H7 (cell line): ENCODE results near the gene MLF2. TPM values are rescaled to one million over a fixed set of nuclear protein-coding genes. Genes with fewer than 3 reads are reported as not detected.

Experiments
- DNase-seq: peaks from one replicate; pipeline ENCODE4 v3.0.0; 2012
- H3K27me3 ChIP-seq: 2 replicates; pipeline ENCODE4 v1.6.0; 2011; ENCODE audit warnings: mild to moderate bottlenecking, low read length; ENCODE audit not compliant: control insufficient read depth, insufficient read depth
- H3K36me3 ChIP-seq: replicated peaks from 2 replicates; pipeline ENCODE4 v1.5.1; 2011; ENCODE audit warnings: low read length; ENCODE audit not compliant: control insufficient read depth, insufficient read depth
- H3K4me3 ChIP-seq: 2 replicates; pipeline ENCODE4 v1.5.1; 2011; ENCODE audit warnings: low read depth, mild to moderate bottlenecking, control low read depth, low read length, moderate library complexity; ENCODE audit not compliant: insufficient read depth
- total RNA-seq: library from RNA; depleted of rRNA; stranded (reverse); fragments of >200 nt; shearing (Covaris generic); gene quantifications from 2 replicates; pipeline ENCODE4 v1.2.3, GENCODE V29; 2014; rRNA removed

Gene MLF2, protein sequence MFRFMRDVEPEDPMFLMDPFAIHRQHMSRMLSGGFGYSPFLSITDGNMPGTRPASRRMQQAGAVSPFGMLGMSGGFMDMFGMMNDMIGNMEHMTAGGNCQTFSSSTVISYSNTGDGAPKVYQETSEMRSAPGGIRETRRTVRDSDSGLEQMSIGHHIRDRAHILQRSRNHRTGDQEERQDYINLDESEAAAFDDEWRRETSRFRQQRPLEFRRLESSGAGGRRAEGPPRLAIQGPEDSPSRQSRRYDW
- total RNA-seq, result 293 and 322 TPM in 2 replicates

GRCh38 chr12:6752921-6753771 is at the start of gene MLF2:
Gene MLF2, minus strand, starts transcription at chr12:6753141. Its CDS starts 807 bp downstream, at chr12:6752334.
- peaks cover 29% of the 10 kb centered on the region for H3K36me3 ChIP-seq
- DNase-seq, result peak; percentile 100
- no peaks in the 10 kb centered on the region for H3K27me3 ChIP-seq
- H3K4me3 ChIP-seq, result peak within 1 kb of the TSS; percentile 99

DNA sequence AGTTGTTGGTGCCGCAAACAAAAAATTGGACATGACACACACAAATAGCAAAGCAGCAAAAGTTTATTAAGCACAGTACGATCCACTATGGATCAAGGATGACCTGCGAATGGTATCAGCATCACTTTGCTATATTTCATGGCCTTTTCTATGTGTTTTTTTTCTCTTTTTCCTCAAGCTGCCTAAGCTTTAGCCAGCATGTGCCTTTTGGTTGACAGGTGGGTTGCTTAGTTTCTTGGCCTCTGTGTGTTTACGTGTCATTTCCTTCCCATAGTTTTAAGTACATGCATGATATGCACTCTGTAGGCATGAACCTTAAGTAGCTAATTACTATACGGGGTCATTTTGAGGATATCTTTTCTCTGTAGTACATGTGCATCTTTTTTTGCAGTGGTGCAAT is 46.2 kb upstream of the MLF2 start:
- no peaks in the 10 kb centered on the region for H3K36me3 ChIP-seq

GRCh38 chr12:6796576-6796975 is 43.6 kb upstream of the MLF2 start:
- no peak for DNase-seq
- H3K36me3 ChIP-seq, result no peaks in the 10 kb centered on the region
- no peaks in the 10 kb centered on the region for H3K27me3 ChIP-seq
- H3K4me3 ChIP-seq, result no peak overlapping the region

More for the DNA sequence above, 46.2 kb upstream of the MLF2 start:
- no peak for DNase-seq
- no peak overlapping the region for H3K4me3 ChIP-seq
- H3K27me3 ChIP-seq, result no peaks in the 10 kb centered on the region

- no peak for DNase-seq
- Histone ChIP-seq H3K4me3 (no peak overlapping the region), H3K27me3 (no peaks in the 10 kb centered on the region; the same call in 1 of the 2 replicates), H3K36me3 (no peaks in the 10 kb centered on the region)
Observed at GRCh38 chr12:6795088-6795487, 42.1 kb upstream of the MLF2 start.

- no peak overlapping the region for H3K4me3 ChIP-seq
- peak; percentile 35 for DNase-seq
- H3K27me3 ChIP-seq, result peaks cover 4% of the 10 kb centered on the region
- no peaks in the 10 kb centered on the region for H3K36me3 ChIP-seq
Observed at GRCh38 chr12:6792522-6793201, 39.7 kb upstream of the MLF2 start.

DNA sequence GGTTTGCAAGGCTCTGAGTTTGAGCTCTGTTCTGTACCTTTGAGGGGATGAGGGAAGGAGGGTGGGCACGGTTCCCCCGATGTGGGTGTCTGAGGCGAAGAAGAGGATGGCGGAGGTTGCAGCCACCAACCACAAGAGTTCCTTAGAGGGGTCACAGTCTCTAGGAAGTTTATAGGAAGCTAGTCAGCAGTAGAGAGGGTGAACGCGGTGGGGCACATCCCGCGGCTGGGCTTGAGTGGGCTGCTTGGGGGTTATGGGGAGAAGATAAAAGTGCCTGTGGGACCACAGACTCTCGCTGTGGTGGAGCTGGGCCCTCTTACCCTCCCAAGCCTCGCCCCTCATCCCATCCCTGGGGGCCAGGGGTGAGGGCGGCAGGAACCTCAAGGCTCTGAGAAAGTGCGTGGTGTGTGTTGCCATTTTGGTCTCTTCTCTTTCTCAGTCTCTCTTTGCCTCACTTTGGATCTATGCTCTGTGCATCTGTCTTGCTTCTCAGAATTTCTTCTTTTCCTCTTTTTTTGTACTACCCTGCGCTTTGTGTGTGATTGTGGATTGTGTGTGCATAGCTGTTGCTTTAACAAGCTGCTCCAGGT is 39.1 kb upstream of the MLF2 start:
- peaks cover 4% of the 10 kb centered on the region for H3K27me3 ChIP-seq
- no peaks in the 10 kb centered on the region for H3K36me3 ChIP-seq
- no peak overlapping the region for H3K4me3 ChIP-seq
- DNase-seq, result peak; percentile 28

DNA sequence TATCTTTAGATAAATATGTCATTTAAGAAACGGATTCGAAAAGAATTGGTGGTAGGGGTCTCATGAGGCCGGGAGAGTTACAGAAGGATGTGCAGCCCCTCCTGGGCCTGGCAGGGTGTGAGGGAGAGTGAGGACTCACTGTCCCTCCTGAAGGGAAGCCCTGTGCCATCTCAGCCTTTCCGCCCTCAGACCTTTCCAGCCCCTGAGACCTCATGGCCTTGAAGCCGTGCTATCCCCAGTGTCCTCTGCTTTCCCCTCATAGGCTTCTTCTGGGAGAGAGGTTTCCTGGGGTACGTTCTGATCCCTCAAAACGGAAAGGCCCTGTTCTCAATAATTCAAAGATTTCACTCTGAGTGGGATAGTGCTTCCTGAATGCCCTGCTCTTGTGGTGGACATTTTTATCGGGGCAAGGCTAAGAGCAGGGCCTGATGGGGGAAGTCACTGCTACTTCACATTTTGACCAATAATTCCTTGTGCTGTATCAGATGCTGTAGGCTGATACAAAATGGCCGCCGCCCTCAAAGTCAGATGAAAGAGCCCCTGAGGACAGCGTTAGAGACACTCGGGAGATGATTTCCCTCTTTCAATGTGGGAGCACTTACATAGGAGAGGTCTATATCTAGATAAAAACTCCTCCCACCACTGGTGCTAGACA is 37.7 kb upstream of the MLF2 start:
- DNase-seq, result no peak
- H3K36me3 ChIP-seq, result no peaks in the 10 kb centered on the region
- H3K4me3 ChIP-seq, result no peak overlapping the region
- H3K27me3 ChIP-seq, result peaks cover 4% of the 10 kb centered on the region

- DNase-seq, result peak; percentile 51
- no peaks in the 10 kb centered on the region for H3K36me3 ChIP-seq
- H3K27me3 ChIP-seq, result peaks cover 4% of the 10 kb centered on the region
- H3K4me3 ChIP-seq, result no peak within 1 kb of the TSS
Observed at GRCh38 chr12:6788972-6789924, 36.3 kb upstream of the MLF2 start, which contains the start of gene CD4. Gene CD4, plus strand, starts transcription at chr12:6789528. Its CDS starts 10,611 bp downstream, at chr12:6800139.

- peaks cover 4% of the 10 kb centered on the region for H3K27me3 ChIP-seq
- H3K36me3 ChIP-seq, result no peaks in the 10 kb centered on the region
- DNase-seq, result no peak
- no peak overlapping the region for H3K4me3 ChIP-seq
Observed at GRCh38 chr12:6787309-6787708, 34.4 kb upstream of the MLF2 start.

DNA sequence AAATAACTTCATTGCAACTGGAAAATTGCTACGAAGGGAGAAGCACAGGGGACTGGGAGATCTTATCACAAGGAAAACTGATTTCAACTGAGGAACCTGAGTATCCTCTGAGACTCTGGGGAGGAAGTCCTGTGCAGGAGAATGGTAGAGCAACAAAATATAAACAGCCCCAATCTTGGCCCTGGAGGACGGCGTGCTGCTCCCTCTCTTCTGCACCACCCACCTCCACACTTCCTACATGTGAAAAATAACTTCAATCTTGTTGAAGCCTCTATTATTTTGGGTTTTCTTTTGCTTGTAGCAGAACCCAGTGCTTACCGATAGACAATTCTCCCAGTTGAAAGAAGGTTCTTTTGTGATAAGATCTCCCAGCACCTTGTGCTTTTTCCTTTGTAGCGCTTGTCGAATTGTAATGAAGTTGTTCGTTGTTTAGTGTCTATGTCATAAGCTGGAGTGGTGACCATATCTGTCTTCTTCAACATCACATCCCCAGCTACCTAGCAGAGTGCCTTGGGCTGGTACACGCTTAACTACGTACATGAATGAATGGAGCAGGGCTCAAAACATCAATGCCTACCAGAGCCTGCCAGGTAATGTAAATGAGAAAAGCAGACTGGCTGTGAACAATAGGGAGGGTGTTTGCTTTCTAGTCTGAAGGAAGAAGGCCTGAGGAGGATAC is 33.6 kb upstream of the MLF2 start:
- H3K27me3 ChIP-seq, result peaks cover 4% of the 10 kb centered on the region
- H3K36me3 ChIP-seq, result no peaks in the 10 kb centered on the region
- DNase-seq, result peak; percentile 48
- H3K4me3 ChIP-seq, result no peak overlapping the region

DNA sequence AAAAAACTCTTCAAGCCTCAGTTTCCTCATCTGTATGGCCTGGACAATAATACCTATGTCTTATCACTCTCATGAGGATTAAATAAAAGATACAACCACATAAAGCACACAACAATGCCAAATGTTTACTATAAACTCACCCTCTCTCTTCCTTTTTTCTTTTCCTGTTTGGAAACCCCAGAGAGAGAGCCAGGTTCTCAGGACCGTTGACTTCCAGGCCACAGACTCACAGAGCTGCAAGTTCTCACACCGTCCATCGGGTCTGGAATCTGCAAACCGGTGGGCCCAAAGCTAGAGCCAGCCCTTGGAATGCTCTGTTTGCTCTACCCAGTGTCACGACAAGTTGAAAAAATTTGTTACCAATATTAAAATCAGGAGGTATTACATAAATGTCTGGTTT is 31.8 kb upstream of the MLF2 start:
- no peak for DNase-seq
- Histone ChIP-seq H3K4me3 (no peak overlapping the region), H3K27me3 (peaks cover 4% of the 10 kb centered on the region)

GRCh38 chr12:6784296-6784695 is 31.4 kb upstream of the MLF2 start:
- Histone ChIP-seq H3K36me3 (no peaks in the 10 kb centered on the region), H3K4me3 (no peak overlapping the region), H3K27me3 (no peaks in the 10 kb centered on the region; the same call in none of the 2 replicates)
- DNase-seq, result no peak

More for the DNA sequence above, 31.8 kb upstream of the MLF2 start:
- no peaks in the 10 kb centered on the region for H3K36me3 ChIP-seq

DNA sequence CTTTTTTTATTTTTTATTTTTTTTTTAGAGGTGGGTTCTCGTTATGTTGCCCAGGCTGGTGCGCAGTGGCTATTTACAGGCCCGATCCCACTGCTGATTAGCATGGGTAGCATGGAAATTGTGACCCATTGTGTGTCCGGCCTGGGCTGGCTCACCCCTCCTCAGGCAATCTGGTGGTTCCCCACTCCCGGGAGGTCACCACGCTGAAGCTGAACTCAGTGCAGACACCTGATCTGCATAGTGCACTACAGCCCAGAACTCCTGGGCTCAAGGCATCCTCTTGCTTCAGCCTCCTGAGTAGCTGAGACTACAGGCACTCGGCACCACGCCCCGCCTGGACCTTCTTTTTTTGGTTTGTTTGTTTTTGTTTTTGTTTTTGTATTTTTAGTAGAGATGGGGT is 30.9 kb upstream of the MLF2 start:
- DNase-seq, result no peak
- Histone ChIP-seq H3K4me3 (no peak overlapping the region), H3K36me3 (no peaks in the 10 kb centered on the region), H3K27me3 (no peaks in the 10 kb centered on the region; the same call in 1 of the 2 replicates)
